Stimulated activated CD8-positive, alpha-beta memory T cell treated with anti-CD3 and anti-CD28 coated beads, Interleukin-15, amount 100 ng/mL, for 1 hour (primary cell): ENCODE data around the gene ARL5C.

Experiments used
- DNase-seq: peaks from one replicate; pipeline ENCODE4 v3.0.0-alpha.2; 2020; ENCODE audit warnings: low read depth

Gene ARL5C

GRCh38 chr17:39107973-39108372 is 58.0 kb downstream of the ARL5C start:
- no peak for DNase-seq

- DNase-seq: no peak
These were observed 58.8 kb downstream of the ARL5C start for GRCh38 chr17:39107155-39107554.
